HG03060 (cell line): Measurements from ENCODE around the gene RALGPS1.

Experiments
- ATAC-seq: cut with Tn5 transposase; IDR thresholded peaks from one replicate; pipeline ENCODE4 v1.9.1; 2021; ENCODE audit warnings: low read depth, moderate number of reproducible peaks; ENCODE audit not compliant: unreplicated experiment

Gene RALGPS1

DNA sequence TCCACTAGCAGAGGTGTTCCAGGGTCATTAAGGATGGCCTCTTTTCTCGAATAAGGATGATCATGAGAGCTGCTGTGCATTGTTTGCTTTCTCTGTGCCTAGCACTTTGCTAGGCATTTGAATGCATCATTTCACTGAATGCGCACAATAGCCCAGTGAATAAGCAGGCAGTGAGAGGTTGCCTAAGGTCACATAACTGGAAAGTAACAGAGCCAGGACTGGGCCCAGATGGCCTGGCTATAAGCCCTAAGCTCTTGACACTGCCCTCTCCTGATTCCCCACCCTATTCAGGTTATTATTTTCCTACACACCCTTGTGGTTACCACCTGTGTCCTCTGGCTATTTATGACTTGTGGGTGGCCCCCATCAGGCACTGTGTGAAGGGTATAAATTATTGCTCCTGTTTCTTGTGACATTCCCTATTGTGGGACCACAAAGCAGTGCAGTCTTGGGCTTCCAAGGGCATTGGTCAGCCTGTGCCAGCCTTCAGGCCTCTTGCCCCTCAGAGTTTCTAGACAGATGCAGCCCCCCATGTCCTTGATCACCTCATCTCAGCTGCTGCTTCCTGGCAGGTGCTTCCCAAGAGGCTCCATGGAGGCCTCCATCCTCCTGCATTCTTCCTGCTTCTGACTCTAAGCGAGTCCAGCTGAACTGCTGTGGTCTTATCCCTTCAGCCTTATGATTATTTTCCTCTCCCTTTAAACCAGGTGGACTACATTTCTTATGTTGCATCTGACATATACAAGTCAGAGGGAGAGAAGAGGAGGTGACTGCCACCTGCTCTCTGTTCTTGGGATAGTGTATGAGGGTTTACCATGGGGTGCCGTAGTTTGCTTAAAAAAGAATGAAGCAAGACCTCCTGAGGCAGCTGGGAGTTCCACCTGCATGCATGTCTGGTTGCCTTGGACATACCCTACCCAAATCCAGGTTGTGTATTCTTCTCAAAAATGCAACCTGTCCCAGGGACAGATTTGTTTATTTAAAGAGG lies 160.3 kb downstream of the RALGPS1 start:
- ATAC-seq = no peak

GRCh38 chr9:127075624-127076372 lies 161.2 kb downstream of the RALGPS1 start:
- ATAC-seq = no peak

- no peak for ATAC-seq
These were observed 162.5 kb downstream of the RALGPS1 start for GRCh38 chr9:127076860-127077643.

DNA sequence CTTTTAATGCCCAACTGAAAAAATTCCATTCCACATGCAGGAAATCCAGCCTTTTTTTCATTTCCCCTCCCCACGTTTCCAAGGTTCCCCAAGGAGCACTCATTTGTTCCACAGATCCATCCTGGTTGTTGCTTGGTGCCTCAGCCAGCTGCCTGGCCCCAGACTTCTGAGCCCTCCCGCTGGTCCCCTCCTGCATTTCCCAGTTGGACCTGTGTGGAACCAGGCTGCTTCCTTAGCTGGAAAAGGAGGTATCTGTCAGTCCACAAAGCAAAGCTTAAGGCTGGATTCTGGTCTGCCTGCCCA lies 163.0 kb downstream of the RALGPS1 start:
- no peak for ATAC-seq

- ATAC-seq = no peak
These were observed 163.8 kb downstream of the RALGPS1 start for GRCh38 chr9:127078336-127078735.

DNA sequence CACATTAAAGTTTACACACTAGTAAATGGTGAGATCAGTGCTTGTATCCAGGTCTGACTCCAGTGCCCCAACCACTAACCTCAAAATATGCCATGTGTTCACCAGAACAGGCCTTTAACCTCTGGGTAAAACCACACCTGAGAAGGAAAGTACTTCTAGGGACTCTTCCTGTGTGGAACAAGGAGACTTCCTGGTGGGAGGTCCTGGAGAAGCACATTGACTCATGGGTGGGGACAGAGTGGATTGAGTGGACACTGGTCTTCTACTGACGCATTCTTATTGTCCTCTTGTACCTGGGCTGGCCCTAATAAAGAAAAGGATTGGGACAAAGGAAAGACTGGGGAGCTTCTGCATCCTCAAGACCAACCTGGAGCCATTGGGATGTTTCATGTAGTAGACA lies 164.4 kb downstream of the RALGPS1 start:
- ATAC-seq = no peak

DNA sequence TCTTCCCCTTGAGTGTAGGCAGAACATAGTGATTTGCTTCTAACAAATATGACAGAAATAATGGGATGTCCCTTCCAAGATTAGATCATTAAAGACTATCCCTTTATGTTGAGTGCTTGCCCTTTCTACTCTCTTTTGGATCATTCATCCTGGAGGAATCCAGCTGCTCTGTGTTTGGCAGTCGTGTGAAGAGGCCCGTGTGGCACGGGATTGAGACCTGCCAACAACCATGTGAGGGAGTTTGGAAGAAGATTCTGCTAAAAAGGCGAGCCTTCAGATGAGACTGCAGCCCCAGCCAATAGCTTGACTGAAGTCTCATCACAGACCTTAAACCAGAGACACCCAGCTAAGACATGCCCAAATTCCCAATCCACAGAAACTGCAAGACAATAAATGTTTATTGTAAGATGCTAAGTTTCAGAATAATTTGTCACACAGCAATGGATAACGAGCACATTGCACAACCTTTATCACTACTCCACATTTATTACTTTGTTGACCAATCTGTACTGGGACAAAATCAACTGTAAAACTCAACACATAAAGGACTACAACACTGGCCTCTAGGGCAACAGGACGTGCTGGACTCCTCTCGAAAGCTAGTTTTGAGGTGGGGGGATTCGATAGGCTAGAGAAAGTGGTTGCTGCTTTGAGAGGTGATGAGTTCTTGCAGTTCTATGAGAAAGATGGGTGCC lies 165.0 kb downstream of the RALGPS1 start:
- no peak for ATAC-seq

DNA sequence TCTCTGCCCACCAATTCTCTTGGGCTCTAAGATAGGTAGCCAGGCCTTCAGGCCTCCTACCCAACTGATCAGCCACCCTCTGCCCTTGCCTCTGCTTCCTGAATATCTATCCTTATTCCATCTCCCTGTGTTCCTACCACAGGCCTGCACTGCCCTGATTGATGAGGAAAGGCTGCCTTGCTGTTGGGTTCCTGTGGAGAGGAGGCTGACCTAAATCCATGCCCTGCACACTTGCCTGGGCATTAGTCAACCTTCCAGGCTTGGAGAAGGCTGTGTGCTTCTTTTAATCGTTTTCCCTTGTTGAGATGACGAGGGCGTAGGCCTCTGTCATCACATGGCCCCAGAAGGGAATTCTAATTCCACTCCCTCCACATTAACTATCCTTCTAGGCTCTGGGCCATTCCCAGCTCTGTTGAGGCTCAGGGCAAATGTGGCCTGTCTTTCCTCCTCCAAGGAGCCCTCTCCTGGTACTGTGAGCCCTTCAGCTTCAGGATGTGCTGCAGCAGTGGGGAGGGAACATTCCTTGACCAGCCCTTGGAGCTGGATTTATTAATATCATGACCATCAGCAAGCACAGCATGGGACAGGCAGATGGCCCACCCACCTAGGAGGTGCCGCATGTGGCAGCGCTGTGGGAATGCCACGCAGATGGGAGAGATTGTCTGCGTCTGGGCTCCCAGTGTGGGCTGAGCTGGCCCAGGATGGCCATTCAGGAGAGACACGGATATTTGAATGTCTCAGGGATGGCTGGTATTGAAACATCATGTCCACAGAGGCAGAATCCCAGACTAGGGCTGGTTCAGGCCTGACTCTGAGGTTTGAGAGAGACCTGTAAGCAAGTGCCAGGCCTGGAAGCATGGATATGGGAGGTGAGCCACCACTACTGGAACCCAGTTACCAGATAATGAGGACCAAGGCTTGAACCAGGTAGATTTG lies 166.9 kb downstream of the RALGPS1 start:
- ATAC-seq = no peak

- ATAC-seq = no peak
These were observed 168.8 kb downstream of the RALGPS1 start for GRCh38 chr9:127083138-127083980.

GRCh38 chr9:127084076-127085039 lies 169.8 kb downstream of the RALGPS1 start:
- no peak for ATAC-seq

- no peak for ATAC-seq
These were observed 170.6 kb downstream of the RALGPS1 start for GRCh38 chr9:127085186-127085585.

DNA sequence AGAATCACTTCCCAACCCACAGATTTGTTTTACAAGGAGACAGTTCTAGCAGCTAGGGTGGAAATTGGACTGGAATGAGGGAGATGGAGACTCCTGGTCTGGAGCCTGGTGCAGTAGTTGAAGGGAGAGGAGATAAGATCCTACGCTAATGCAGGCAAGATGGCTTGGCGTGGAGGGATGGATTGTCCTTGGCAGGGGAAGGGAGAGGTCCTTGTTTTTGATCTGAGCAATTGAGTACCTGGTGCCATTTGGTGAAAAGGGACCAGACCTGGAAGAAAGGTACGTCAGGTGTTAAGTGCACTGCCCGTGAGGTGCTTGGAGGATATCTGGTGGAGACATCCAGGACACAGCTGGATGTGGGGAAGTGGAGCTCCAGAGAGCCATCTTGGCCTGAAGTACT lies 172.2 kb downstream of the RALGPS1 start:
- ATAC-seq = no peak

GRCh38 chr9:127087411-127087810 lies 172.8 kb downstream of the RALGPS1 start:
- no peak for ATAC-seq

GRCh38 chr9:127087836-127088235 lies 173.3 kb downstream of the RALGPS1 start:
- no peak for ATAC-seq

GRCh38 chr9:127088724-127089615 lies 174.4 kb downstream of the RALGPS1 start:
- ATAC-seq = no peak

- no peak for ATAC-seq
These were observed 175.1 kb downstream of the RALGPS1 start for GRCh38 chr9:127089631-127090081.
